ENCODE measurements around the gene NUDT5.

The NUDT5 gene

GRCh38 chr10:12162927-12163326 is 32.8 kb downstream of the NUDT5 start:
- no peak for DNase-seq

- DNase-seq: no peak
Observed at GRCh38 chr10:12160664-12161063, 35.0 kb downstream of the NUDT5 start.

- no peak for DNase-seq
Observed at GRCh38 chr10:12158111-12158510, 37.6 kb downstream of the NUDT5 start.

GRCh38 chr10:12156367-12157123 is 39.1 kb downstream of the NUDT5 start:
- DNase-seq: no peak

- no peak for DNase-seq
Observed at GRCh38 chr10:12154516-12154915, 41.2 kb downstream of the NUDT5 start.

- no peak for DNase-seq
Observed at GRCh38 chr10:12150163-12150562, 45.5 kb downstream of the NUDT5 start.

GRCh38 chr10:12144538-12144937 is 51.2 kb downstream of the NUDT5 start:
- DNase-seq: no peak

- no peak for DNase-seq
Observed at GRCh38 chr10:12140038-12140437, 55.7 kb downstream of the NUDT5 start.

GRCh38 chr10:12135631-12136030 is 60.1 kb downstream of the NUDT5 start:
- no peak for DNase-seq

GRCh38 chr10:12130237-12130872 is 65.3 kb downstream of the NUDT5 start:
- DNase-seq: peak; percentile 83

- DNase-seq: peak; percentile 91
Observed at GRCh38 chr10:12129222-12130111, 66.2 kb downstream of the NUDT5 start, which contains the start of gene SEC61A2. TSS of gene SEC61A2 (plus strand) at chr10:12129677. CDS start at chr10:12129788, 111 bp downstream.

GRCh38 chr10:12121673-12122072 is 74.0 kb downstream of the NUDT5 start:
- no peak for DNase-seq
